ENCODE measurements around the gene GPBP1. TPM values are rescaled to one million over a fixed set of nuclear protein-coding genes. Genes with fewer than 3 reads are reported as not detected.
A peak's percentile ranks its signal among the peaks of the same experiment; 100 is the strongest.

GPBP1 gene
- total and polyA plus RNA-seq, 12 donors = 38.7 to 131 (median 81.7) TPM

DNA sequence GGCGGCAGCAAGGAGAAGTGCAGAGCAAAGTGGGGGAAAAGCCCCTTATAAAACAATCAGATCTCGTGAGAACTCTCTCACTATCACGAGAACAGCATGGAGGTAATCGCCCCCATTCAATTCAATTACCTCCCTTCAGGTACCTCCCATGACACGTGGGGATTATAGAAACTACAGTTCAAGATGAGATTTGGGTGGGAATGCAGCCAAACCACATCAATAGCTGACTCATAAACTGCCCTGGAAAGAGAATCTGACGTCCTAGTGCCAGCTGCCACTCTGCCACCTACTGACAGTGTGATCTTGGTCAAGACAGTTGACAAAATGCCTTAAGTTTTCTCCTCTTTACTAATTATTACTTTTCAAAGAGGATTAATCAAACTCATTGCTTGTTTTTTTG is 128.3 kb downstream of the GPBP1 start:
- intact Hi-C loops (cut with DNase I) = loop anchor here in 1 of 2 donors (5.0 to 10.0 kb wide), 2 partner anchors 130 to 473 kb away; no protein-coding TSS in a partner anchor
- Histone ChIP-seq H3K27me3 (no peaks in the 10 kb centered on the region), H3K4me3 (no peak overlapping the region), H3K9me3 (replicated peaks in 1 of 3) (no peaks in the 10 kb centered on the region), H3K27ac (no peak overlapping the region), H3K36me3 (replicated peaks in 1 of 2) (no peaks in the 10 kb centered on the region), H3K4me1 (replicated peaks in 1 of 2) (peaks cover 0 to 6% of the 10 kb centered on the region in 2 donors)
- whole genome bisulfite sequencing, 4 donors = 66 to 68% (median 68%) methylated on average over 6 of the region's 6 CpGs
- no peak for TF ChIP-seq POLR2A (IDR thresholded peaks at IDR 0.05)
- TF ChIP-seq, protein P1, sequence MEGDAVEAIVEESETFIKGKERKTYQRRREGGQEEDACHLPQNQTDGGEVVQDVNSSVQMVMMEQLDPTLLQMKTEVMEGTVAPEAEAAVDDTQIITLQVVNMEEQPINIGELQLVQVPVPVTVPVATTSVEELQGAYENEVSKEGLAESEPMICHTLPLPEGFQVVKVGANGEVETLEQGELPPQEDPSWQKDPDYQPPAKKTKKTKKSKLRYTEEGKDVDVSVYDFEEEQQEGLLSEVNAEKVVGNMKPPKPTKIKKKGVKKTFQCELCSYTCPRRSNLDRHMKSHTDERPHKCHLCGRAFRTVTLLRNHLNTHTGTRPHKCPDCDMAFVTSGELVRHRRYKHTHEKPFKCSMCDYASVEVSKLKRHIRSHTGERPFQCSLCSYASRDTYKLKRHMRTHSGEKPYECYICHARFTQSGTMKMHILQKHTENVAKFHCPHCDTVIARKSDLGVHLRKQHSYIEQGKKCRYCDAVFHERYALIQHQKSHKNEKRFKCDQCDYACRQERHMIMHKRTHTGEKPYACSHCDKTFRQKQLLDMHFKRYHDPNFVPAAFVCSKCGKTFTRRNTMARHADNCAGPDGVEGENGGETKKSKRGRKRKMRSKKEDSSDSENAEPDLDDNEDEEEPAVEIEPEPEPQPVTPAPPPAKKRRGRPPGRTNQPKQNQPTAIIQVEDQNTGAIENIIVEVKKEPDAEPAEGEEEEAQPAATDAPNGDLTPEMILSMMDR (IDR thresholded peaks at IDR 0.05) = no peak
- peak in 4 of 7 donors; percentile 7 to 57 (median 26) for DNase-seq

DNA sequence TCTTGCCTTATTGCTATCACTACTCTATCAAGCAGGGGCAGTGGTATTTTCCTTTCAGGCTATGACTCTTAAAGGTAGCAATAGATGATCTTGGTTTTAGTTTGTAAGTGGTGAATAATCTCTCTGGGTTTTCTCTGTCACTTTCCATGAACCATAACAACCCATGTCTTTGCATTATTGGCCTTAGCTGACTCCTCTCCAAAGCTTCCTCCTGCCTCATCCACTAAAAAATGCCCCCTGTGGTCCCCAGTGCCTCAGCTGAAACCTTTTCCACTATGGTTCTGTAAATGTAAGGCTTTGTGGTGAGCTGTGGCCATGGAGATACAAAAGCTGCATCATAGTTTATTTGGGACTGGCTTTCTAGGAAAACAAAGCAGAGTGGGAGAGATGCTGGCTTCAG is 128.8 kb downstream of the GPBP1 start:
- intact Hi-C loops (cut with DNase I) = loop anchor here in 1 of 2 donors (5.0 to 10.0 kb wide), 2 partner anchors 130 to 472 kb away; no protein-coding TSS in a partner anchor
- Histone ChIP-seq H3K9me3 (replicated peaks in 1 of 3) (no peaks in the 10 kb centered on the region), H3K36me3 (replicated peaks in 1 of 2) (no peaks in the 10 kb centered on the region), H3K4me1 (replicated peaks in 1 of 2) (peaks cover 0 to 6% of the 10 kb centered on the region in 2 donors), H3K27ac (no peak overlapping the region), H3K4me3 (no peak overlapping the region), H3K27me3 (no peaks in the 10 kb centered on the region)
- no peak for DNase-seq
- TF ChIP-seq, protein P1 (IDR thresholded peaks at IDR 0.05) = no peak
- no peak for TF ChIP-seq POLR2A (IDR thresholded peaks at IDR 0.05)

DNA sequence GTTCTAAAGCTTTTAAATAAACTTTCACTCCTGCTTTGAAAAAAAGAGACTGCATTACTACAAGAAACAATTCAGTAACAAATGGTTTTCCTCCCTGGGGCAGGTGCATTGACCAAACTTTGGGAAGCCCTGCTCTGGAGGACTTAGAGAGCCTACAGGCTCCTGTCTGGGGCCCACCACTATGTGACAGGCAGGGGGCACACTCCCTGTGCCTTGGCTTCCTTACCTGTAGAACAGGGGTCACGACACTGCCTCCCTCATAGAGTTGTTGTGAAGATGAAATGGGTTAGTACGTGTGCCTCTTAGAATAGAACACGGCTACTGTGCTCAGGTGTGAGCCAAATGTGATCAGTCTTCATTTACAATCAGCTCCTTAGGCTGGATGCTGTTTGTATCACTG is 130.1 kb downstream of the GPBP1 start:
- intact Hi-C loops (cut with DNase I) = loop anchor here in 1 of 2 donors (5.0 to 10.0 kb wide), 2 partner anchors 128 to 471 kb away; no protein-coding TSS in a partner anchor
- Histone ChIP-seq H3K36me3 (replicated peaks in 1 of 2) (no peaks in the 10 kb centered on the region), H3K9me3 (replicated peaks in 1 of 3) (no peaks in the 10 kb centered on the region), H3K27ac (no peak overlapping the region), H3K4me1 (replicated peaks in 1 of 2) (no peaks in the 10 kb centered on the region), H3K27me3 (no peaks in the 10 kb centered on the region), H3K4me3 (no peak overlapping the region)
- DNase-seq = no peak
- no peak for TF ChIP-seq POLR2A (IDR thresholded peaks at IDR 0.05)
- TF ChIP-seq, protein P1 (IDR thresholded peaks at IDR 0.05) = no peak
- 80 to 98% (median 97%) methylated on average over 3 of the region's 3 CpGs for WGBS, 4 donors

DNA sequence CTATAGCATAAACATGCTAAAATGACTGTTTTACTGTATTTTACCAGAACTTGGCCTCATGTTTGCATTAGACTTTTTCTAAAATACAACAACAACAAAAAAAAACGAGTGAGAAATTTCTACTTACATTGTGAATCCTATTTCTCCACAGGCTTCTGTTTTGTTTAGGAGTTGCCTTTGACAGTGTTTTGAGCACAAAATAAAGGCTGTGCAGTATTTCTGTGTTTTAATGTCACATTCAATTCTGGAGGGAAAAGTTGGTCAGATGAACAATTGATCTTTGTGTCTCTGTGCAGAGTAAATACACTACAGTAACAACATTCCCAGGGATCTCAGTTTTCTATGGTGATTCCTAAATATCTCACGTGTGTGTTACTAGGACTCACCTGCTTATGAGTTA is 131.1 kb downstream of the GPBP1 start:
- intact Hi-C loops (cut with DNase I) = loop anchor here in 1 of 2 donors (5.0 to 10.0 kb wide), 2 partner anchors 127 to 470 kb away; no protein-coding TSS in a partner anchor
- Histone ChIP-seq H3K27ac (no peak overlapping the region), H3K4me1 (replicated peaks in 1 of 2) (no peaks in the 10 kb centered on the region), H3K4me3 (no peak overlapping the region), H3K36me3 (replicated peaks in 1 of 2) (no peaks in the 10 kb centered on the region), H3K9me3 (replicated peaks in 1 of 3) (no peaks in the 10 kb centered on the region), H3K27me3 (no peaks in the 10 kb centered on the region)
- no peak for DNase-seq
- WGBS, 4 donors = 64 to 73% (median 67%) methylated on average over 2 of the region's 2 CpGs
- TF ChIP-seq POLR2A (IDR thresholded peaks at IDR 0.05) = no peak
- TF ChIP-seq, protein P1 (IDR thresholded peaks at IDR 0.05) = no peak

Measured in adrenal gland (tissue), 12 donors.